GM21619 (cell line): ENCODE results near the gene PDLIM7.
"Not testable (repeated sequence)": the region's sequence is repeated elsewhere in the genome, so short reads cannot be mapped to it uniquely, and the experiment has no call there.

ENCODE experiments used
- ATAC-seq: cut with Tn5 transposase; IDR thresholded peaks from one replicate; pipeline ENCODE4 v1.9.1; 2021; ENCODE audit not compliant: unreplicated experiment

PDLIM7 gene

DNA sequence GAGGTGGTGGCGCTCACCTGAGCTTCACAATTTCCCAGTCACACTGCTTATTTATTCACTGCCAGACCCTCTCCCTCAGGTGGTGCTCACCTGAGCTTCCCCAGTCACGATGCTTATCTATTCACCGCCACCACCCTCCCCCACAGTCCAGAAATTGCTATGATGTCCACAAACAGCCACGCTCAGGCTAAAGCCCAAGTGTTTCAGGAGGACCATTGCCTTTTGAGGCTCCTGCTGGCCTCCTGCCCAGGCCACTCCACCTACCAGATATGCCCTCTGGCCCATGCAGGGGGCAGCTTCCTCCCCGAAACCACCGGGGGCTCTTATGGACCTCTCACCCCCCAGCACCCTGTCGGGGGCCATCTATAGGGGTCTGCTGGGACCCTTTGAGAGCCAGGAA, 4.6 kb downstream of the PDLIM7 start:
- ATAC-seq = no peak

DNA sequence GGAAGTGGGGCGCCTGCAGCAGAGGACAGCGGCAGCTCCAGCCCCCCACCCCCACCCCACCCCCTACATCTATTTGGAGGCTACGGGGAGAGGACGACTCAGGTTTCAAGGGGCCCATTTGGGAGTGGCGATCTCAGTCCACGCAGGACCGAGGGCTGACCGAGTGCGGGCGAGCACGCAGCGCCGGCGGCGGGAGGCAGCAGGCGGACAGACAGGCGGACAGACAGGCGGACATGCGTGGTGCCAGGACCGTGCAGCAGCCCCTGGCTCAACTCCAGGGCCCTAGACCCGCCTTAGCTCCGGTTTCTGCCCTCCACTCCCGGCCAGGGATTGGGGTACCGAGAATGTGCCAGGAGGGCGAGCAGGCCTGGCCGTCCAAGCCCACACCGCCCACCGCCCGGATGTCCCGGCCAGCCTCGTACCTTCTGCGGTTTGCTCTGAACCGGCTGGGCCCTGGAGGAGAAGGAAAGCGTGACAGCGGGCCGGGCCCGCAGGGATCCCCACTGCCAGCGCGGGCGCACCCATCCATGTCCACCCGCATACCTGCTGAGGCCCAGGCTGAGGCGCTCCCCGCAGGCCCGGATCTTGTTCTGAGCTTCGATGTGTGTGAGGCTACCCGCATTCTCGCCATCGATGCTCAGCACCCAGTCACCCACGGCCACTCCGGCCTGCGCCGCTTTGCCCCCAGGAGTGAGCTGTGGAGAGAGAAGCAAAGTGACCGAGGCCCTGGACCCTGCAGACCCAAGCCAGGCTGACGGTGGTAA, 5.2 kb downstream of the PDLIM7 start:
- ATAC-seq = no peak

DNA sequence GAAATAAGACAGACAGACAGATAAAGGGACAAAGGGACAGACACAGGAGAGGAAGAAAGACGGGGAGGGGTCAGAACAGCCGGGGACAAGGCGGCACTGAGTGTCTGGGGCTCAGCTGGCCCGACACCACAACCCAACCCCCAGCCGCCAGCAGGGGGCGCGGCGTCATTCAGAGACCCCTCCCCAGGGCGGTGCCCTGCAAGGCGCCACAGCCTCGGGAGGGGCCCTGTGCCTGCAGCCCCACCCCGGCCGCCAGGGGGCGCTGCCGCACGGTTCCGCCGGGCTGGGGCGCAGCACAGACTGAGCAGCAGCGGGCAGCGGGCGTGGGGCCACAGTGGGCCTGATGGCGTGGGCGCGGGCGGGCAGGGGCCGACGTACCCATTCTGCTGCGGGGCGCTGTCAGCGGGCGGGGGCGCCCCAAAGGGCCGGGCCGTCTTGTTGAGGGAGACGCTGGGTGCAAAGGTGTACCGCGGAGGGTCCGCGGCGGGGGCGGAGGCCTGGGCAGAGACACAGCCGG, 5.9 kb downstream of the PDLIM7 start:
- no peak for ATAC-seq

DNA sequence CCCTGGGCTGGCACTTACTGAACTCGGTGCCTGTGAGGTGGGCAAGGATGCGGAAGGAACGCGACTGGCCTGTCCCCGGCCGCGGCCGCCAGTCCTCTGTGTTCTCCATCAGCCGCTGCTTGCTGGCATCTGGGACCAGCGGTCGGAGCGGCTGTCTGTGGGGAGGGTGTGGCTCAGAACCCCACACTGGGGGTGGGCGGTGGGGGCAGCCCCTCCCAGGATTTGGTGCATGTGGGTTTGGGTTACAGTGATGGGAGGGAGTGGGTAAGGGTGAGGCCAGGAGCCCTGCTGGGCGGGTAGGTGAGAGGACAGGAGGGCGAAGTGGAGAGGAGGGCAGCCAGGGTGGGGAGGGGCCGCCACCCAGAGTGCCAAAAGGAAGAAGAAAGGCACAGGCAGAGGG, 6.4 kb downstream of the PDLIM7 start:
- no peak for ATAC-seq

DNA sequence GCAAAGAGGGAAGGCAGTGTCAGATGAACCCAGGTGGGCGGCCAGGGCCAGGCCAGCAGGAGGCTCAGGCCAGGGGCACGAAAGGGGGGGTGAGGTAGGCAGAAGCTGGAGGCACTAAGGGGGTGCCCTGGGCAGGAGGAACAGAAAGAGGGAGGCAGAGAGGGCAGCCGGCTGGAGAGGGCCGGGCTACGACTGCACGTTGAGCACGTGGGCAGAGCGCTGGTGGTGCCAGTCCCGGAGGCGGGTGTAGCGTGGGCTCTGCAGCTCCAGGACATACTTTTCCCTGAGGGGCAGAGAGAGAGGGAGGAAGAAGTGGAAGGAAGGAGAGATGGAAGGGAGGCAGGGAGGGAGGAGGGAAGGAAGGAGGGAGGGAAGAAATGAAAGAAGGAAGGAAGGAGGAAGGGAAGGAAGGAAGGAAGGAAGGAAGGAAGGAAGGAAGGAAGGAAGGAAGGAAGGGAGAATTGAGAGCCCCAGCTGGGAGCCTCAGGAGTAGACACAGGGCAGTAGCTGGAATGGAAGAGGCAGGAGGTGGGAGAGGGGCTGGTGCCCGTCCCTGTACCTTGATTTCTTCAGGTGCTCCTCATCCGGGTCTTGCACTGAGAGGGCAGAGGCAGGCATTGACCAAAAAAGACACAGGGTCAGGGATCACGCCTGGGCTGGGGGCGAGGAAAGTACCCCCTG, 7.0 kb downstream of the PDLIM7 start:
- ATAC-seq = no peak

DNA sequence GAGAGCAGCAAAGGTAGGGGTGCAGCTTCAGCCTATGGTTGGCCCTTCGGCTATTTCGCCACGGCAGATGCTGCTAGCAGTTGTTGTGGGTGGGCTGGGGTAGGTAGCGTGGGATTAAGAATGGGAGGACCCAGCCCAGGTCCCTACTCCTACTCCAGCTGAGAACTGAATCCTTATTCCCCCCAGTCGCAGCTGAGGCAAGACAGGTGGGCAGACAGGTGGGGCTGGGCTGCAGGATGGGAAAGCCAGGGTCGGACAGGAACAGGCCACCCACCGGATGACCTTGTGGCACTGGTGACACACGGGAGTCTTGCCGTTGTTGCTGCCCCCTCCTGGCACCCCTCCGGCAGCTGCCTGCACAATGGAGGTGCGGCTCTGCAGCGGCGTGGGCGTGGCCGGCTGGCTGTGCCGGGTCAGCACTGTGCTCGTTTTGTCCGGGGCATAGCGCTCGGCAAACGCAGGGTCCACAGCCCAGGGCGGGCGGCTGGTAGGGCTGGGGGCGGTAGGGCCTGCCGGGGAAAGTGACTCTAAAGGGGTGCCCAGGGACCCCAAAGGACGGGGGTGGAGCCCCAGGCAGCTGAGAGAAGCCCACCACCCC, 8.2 kb downstream of the PDLIM7 start:
- no peak for ATAC-seq

DNA sequence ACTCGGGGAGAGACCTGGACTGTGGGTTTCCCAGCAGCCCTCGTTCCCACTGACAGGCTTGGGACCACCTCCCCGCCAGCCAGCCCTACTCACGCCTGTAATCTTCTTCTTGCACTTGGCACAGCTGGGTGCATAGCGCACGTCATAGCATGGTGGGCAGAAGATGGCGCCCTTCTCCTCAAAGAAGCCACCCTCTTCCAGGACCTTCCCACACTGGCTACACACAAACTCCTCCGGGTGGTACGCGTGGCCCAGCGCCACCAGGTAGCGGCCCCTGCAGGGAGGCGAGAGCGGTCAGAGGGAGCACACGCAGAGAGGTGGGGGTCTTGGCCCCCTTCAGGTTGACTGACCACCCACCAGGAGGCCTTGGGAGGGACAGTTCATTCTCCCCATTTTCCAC, 9.4 kb downstream of the PDLIM7 start:
- no peak for ATAC-seq

DNA sequence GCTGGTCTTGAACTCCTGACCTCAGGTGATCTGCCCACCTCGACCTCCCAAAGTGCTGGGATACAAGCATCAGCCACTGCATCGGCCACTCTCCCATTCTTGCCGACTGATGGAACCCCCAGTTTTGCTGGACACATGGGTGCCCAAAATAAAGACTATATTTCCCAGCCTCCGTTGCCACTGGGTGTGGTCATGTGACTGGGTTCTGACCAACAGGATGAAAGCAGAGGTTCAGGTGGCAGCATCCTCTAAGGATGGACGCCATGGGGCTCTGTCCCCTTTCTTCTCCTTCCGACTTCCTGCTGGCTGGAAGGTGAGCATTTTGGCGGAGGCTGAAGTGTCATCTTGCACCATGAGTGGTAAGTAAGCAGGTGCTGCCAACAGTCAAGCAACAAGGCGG, 10.3 kb downstream of the PDLIM7 start:
- ATAC-seq = no peak

DNA sequence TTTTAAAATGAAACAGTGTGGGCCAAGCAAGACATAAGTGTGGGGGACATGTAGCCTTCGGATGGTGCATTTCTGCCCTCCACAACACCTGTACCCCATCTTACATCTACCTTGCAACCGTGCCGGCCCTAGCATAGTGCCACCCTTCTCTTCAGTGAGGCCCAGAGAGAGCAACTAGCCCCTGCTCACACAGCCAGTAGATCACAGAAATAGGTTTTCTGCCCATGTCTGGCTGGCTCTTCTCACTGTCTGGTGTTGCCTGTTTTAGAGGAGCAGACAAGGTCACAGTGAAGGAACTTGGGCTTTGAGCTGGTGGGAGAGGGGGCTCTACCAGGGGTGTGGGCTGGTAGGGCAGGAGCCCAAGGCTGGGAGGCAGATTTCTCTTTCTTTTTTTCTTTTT, 11.1 kb downstream of the PDLIM7 start:
- ATAC-seq = no peak

DNA sequence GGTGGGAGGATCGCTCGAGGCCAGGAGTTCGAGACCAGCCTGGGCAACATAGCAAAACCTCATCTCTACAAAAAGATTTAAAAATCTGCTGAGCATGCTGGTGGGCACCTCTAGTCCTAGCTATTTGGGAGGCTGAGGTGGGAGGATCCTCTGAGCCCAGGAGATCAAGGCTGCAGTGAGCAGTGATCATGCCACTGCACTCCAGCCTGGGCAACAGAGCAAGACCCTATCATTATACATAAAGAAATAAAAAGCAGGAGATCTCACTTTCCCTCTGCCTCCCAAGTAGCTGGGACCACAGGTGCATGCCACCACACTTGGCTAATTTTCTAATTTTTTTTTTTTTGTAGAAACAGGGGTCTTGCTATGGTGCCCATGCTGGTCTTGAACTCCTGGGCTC, 11.7 kb downstream of the PDLIM7 start:
- ATAC-seq = not testable (repeated sequence)

DNA sequence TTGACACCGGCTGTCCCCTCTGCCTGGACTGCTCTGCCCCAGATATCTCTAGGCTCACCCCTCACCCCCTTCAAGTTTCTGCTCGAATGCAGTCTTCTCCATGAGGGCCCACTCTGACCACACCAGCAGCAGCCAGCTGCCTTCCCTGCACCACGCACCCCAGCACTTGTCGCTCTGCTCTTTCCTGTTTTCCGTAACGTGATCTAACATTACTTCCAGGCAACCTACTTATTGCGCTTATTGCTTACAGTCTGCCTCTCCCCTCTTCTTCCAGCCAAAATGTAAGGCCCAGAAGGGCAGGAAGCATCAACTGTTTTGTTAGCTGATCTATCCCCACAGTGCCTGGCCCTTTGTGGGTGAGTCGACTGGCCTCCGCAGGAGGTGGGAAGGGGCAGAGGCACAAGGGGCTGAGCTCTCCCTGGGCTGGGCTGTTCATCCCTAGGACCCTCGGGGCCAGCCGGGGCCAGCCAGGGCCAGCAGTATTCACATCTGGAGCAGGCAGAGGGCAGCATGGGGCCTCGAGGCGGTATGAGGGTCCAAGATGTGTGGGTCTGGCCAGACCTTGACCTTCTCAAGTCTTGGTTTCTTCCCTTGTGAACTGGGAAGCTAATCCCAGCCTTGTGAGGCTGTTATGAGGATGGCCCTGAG, 12.4 kb downstream of the PDLIM7 start:
- no peak for ATAC-seq

DNA sequence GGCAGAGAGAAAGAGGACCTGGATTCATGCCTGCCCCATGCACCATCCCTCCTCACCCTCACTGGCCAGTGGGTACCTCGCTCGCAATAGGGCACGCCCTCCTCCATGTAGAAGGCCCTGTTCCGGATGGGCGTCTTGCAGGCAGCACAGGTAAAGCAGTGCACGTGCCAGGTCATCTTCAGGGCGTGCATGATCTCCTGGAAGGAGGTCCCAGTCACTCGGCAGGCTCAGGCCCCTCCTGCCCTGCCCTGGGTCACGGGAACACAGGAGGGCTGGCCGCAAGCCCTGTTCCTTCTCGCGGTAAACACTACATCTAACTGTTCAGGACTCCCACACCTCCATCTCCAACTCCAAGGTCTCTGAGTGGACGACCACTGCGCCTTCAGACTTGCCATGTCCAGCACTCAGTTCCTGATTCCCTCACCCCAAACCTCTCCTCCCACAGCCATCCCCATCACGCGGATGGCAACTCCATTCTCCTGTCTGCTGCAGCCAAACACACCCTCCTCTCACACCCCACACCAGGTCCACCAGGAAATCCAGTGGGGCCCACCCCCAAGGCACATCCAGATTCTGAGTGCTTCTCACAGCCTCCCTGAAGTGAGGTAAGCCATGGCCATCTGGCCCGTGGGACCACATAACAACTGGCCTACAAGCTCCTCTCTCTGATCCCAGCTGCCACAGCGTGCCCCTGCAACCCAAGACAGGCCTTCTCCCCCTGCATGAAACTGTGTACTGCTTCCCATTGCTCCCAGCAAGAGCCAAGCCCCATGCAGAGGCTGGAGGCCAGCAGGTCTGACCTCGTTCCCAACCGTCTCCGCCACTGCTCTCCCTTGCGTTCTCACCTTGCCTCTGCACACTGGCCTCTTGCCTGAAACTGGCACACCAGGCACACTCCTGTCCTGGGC, 13.2 kb downstream of the PDLIM7 start:
- no peak for ATAC-seq

DNA sequence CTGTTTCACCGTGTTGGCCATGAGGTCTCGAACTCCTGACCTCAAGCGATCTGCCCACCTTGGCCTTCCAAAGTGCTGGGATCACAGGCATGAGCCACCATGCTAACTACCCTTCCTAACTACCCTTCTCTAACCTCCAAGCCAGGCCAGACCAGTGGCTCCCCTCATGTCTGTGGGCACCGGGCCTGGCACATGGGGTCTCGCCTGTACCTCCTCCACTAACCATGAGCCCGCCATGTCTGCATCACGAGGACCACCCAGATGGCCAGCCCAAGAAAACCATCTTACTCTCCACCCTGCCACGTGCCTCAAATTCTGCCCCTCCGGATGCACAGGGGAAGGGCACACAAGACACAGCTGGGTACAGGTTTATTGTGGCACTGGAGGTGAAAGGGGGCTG, 14.4 kb downstream of the PDLIM7 start:
- no peak for ATAC-seq

DNA sequence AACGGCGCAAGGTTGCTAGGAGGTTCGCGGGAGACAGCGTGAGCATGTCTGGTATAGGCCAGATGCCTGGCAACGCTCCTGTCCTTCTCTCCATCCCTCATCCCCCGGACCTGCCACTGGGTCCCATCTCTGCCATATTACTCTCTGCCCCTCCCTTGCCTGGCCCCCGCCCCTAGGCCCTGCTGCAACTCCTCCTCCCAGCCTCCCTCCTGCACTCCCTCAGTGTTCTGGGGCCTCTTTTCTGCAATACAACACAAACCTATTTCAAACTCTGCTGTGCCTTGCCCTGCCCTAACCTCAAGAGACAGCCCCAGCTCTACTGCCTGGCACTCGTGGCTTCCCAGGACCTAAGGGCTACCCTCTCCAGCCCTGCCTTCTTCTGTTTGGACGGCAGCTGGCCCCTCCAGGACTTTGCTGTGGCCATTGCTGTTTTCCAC, 15.0 kb downstream of the PDLIM7 start:
- ATAC-seq = no peak

DNA sequence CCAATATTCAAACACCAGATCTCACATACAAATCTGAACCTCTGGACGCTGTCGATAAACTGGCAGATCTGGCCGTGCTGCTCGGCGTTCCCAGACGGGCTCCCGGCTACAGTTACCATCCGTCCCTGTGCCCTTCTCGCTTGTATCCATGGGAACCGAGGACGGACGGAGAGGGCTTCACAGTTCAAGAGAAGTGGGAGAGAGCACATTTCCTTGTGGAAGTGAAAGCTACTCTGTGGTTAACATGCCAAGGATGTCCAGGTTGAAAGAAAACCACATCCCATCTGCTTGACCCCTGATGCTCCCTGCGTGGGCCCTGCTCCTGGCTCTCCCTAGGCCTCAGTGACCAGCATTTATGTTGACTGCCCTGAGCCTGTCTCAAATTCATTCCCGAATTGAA, 17.6 kb downstream of the PDLIM7 start:
- ATAC-seq = no peak

DNA sequence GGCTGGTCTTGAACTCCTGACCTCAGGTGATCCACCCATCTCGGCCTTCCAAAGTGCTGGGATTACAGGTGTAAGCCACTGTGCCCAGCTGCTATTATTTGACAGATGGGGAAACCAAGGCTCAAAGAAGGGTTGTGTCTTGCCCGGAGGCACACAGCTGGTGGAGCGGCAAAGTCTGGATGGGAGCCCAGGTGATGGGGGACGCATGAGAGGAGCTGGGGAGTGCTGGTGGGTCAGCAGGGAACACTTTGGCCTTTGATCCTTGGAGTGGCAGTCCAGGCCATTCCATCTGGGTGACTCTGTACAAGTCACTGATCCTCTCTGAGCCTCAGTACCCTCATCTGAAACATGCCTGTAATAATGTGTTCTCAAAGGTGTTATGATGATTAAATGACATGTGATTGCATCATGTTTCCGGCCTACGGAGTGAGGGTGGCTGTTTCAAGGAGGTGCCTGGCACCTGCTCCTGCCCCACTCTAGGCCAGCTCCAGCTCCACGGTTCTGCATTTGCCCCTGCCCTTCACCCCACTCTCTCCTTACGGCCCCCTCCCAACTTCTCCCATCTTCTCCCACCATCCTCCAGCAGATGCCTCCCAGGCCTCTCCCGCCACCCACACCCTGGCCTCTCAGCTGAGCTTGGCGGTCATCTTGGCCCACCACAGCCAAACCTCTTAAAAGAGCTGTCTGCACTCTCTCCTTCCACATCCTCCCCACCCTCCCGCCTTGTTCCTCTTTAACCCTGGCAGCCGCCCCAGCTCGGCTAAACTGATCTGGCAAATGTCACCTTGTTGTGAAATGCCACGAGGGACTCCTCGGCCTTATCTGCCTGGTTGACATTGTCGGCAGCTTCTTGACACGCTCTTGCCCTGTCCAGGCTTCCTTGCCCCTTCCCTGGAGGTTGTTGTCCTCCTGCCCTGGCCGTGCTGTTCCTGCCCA, 18.4 kb downstream of the PDLIM7 start:
- ATAC-seq = no peak

DNA sequence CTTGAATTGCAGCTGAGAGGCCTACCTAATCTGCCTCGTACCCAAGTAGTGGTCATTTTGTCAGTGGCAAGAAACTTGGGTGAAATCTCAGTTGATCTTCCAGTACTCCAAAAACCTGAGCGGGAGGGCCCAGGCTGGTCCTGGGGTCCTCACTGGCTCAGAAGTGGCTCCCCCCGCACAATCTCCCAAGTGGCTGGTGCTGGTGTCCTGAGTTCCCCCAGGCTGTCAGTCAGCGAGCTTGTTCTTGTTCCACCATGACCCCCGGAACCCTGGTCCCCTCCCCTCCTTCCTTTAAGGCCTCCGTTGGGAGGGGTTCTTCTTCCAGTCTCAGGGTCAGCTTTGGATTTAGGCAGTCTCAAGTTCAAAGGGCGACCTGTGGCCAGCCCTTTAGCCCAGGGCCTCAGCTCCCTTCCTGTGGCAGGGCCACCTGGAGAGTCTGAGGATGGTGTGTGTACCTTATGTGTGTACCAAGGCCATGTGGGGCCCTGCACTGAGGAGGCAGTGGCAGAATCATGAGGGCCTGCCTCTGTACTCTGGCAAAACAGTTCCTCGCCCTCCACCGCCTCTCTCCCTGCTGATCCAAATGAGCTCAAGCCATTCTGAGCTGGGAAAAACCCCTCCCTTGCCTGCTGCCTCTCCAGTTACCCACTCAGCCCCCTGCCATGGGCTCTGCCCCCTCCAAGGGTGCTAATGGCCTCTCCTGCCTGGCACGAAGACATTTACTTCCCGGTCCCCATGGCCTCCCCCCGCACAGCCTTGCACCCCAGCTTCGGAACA, 19.5 kb downstream of the PDLIM7 start:
- no peak for ATAC-seq

DNA sequence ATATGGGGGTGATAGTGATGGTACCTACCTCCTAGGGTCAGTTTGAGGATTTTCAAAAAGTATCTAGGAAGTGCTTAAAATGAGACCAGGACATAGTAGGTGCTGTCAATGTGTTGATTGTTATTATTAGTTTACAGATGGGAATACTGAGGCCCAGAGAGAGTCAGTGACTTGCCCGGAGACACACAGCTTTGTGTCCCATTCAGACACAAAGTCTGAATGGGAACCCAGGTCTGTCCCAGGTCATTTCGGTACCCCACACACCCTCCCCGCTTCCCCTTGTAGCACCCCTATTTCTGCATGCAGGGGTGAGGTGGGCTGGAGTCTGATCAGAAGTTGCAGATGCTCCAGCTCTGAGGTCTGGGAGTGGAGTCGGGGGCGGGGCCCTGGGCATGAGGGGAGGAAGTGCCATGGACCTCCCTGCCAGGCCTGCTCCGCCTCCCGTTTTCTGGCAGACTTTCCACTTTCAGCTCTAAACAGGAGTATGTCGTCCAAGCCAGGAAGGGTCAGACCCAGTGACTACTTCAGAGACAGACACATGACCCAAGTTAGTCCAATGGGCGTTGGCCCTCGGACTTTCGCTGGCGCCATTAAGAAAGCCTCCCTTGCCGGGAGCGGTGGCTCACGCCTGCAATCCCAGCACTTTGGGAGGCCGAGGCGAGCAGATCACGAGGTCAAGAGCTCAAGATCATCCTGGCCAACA, 20.7 kb downstream of the PDLIM7 start:
- ATAC-seq = no peak
